Loucy (cell line): Measurements from ENCODE around the gene FAM240A.

ENCODE experiments used
- CTCF ChIP-seq: fragments of 200-600 bp; sonication (generic); conservative IDR thresholded peaks from 2 replicates; pipeline ENCODE4 v1.5.1; 2014; ENCODE audit warnings: mild to moderate bottlenecking, antibody characterized with exemption, low read length
- EZH2phosphoT487 ChIP-seq: fragments of 200-600 bp; IDR thresholded peaks from 2 replicates; pipeline ENCODE4 v1.6.1; 2018; ENCODE audit warnings: antibody characterized with exemption, mild to moderate bottlenecking, moderate library complexity, borderline replicate concordance

DNA sequence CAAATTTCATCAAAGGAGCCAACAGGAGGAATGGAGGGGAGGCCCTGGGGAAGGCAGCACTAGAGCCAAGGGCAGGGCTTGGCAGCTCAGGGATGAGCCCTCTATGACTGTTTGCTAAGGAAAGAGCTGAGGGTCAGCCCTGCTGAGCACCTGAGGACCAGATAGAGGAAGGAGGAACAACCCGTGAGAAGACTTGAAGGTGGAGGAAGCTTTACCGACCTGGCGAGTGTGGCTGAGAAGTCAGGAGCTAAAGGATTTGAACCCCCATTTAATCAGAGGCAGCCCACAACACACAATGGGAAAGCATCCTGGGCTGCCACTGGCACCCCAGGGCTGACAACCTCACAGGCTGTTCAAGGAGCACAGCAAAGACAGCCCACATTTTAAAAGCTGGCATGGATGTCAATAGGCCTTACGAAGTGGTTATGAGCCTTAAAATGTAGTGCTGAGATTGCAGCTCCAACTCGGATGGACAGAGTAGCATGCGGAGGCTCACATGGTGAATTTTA lies 25.5 kb upstream of the FAM240A start:
- TF ChIP-seq CTCF (no peak), EZH2phosphoT487 (no peak)
